Left kidney (tissue), 2 donors: ENCODE data around the gene MTFP1. TPM values are rescaled to one million over a fixed set of nuclear protein-coding genes. Genes with fewer than 3 reads are reported as not detected.
"Not testable (repeated sequence)": the region's sequence is repeated elsewhere in the genome, so short reads cannot be mapped to it uniquely, and the experiment has no call there.

Experiments
- DNase-seq: peaks from one replicate; pipeline ENCODE4 v3.0.0-alpha.2; 2013
- polyA plus RNA-seq: library from polyadenylated mRNA; unstranded; fragments of 120-200 nt; gene quantifications from one replicate; pipeline ENCODE4 v1.2.1, GENCODE V29; 2013; ENCODE audit not compliant: insufficient read length

Gene MTFP1
- polyA plus RNA-seq, 1 donor = 7.8 TPM

DNA sequence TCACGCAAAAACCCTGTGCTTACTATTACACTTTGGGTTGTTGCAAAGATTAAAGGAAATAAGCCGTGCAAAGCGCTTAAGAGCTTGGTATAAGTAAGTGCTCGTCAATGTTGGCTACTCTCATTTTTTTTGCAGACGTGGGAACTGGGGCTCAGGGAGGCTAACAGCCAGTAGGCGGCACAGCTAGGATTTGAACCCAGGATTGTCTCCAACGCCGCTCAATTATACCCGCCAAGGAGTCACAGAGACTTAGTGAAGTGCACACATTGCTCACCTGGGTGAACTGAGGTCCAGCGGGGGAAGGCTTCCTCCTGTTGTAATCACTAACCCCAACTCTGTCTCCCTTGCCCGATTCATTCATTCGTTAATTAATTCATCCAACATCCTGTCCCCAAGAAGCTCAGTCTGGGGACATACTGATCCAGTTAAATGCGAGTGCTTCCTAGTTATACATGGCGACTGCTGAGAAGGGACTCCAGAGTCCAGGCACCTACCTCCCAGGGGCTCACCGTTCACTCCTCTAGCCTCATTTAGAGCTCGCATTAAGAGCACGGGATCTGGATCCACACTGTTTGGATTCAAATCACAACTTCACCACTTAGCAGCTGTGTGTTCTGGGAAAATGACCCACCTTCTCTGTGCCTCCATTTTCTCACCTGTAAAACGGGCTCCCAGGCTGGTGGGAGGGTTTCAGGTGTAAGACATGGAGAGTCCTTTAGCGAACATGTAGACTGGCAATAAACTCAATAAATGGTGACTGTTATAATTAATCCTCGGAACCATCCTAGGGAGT lies 838 bp upstream of the MTFP1 start:
- no peak for DNase-seq

DNA sequence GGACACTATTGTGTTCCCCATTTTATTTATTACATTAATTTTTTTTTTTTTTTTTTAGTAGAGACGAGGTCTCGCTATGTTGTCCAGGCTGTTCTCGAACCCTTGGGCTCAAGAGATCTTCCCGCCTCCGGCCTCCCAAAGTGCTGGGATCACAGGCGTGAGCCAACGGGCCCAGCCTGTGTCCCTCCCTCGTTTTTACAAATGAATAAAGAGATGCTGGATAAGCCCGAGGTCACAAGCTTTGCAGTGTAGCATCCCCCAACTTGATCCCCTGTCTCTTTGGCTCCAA lies 297 bp upstream of the MTFP1 start:
- DNase-seq = no peak

DNA sequence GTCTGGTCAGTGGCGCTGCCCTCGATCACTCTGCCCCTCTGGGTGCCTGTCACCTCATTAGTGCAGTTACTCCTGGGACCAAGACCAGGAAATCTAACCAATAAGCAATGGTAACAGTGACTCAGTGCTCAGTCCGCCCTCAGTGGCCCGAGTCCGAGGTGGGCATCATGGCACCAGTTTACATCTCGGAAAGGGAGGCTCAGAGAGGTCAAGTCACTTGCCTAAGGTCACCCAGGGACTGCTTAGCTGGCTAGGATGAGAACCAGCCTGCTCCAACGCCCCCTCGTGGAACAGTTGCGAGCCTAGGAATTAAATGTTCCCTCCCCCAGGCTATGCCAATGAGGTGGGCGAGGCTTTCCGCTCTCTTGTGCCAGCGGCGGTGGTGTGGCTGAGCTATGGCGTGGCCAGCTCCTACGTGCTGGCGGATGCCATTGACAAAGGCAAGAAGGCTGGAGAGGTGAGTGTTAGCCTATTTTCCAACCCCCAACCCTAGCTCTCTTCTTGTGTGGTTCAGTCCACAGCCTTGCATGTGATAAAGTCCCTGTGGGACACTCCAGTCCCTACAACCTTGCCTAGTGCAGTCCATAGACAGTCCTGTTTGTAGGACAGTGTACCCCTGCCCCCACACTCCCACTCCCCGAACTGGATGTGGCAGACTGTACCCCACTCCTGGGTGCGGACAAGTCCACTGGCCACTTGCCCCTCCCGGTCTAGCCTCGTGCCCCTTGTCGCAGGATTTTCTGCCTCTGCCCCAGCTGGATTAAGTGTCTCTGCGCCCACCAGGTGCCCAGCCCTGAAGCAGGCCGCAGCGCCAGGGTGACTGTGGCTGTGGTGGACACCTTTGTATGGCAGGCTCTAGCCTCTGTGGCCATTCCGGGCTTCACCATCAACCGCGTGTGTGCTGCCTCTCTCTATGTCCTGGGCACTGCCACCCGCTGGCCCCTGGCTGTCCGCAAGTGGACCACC lies 1.1 kb downstream of the MTFP1 start:
- DNase-seq = peak; percentile 86

DNA sequence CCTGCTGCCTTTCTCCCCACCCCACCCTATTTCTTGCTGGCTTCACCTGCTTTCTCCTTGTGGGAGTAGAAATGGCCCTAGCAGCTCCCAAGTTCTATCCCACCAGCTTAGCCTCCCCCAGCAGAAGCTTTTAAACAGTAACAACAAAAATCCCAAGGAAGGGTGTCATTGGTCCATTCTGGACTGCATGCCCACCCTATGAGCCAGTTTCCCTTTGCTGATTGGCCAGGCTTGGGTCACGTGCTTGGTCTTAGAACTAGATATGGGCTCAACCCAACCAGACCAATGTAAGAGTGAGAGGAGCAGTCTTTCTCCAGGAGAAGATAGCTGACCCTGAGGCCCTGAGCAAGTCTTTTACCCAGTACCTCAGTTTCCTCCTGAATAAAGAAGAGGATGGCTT lies 2.3 kb downstream of the MTFP1 start:
- DNase-seq = no peak

DNA sequence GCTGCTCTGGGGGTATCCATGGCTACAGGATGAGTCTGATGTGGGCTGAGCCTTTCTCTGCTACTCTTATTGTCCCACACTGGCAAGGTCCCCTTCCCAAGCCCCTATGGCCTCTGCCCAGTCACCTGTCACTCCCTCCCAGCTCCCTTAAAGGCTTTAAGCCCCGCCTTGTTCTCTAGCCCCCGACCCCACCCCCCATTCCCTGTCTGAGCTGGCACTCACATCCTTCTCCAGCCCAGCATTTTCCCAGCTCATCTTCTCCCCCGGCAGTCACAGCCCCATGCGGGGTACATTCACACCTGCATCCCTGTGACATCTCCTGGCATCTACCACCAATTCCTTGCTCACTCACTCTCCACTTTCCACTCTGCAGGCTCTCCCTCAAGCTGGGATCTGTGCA lies 4.3 kb downstream of the MTFP1 start:
- no peak for DNase-seq

DNA sequence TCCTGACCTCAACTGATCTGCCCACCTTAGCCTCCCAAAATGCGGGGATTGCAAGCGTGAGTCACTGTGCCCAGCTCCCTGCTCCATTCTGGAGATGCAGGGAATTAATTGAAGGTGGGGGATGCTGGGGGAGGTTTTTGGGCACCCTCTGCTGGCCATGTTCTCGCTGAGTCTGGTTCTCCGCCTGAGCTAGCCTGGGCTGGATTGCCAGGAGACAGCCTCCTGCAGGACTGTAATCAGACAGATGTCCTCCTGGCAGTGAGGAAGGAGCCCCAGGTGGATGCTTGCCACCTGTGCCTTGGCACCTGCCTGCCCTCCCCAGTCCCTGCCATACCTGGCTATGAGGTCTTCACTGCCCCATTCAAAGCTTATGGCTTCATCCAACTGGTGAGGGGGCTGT lies 5.4 kb downstream of the MTFP1 start:
- DNase-seq = no peak

DNA sequence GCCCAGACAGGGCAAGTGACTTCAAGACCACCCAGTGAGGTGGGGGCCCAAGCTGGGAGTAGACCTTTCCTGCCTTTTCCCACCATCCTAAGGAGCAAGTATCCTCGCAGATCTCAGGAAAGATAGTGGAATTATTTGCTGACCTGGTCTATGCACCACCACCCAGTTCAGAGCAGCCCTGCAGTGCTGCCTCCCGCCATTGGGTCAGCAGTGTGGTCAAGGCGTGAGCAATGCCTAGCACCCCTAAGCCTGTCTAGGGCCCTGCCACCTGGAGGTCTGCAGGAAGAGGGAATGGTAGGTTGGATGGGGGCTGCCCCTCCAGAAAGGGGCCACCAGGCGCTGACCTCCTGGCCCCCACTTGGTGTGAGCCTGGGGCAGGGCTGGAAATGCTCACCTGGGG lies 6.5 kb downstream of the MTFP1 start:
- no peak for DNase-seq

DNA sequence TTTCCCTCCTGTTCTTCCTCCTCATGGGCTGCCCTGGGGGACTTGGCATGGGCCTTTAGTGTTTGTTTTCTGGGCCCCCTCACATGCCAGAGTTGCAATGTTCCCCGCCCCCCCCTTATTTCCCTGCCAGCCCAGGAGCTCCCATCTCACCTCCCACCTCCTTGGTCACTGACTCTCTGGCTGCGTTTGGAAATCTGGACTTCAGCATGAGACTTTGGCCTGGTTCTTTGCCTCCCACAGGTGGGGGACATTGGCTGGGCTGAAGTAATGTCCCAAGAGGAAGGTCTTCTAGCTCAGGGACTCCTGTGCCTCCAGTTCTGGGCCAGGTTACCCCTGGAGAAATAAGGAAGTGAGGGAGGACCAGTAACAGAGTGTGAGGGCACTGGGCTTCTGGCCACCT lies 7.0 kb downstream of the MTFP1 start:
- DNase-seq = no peak

DNA sequence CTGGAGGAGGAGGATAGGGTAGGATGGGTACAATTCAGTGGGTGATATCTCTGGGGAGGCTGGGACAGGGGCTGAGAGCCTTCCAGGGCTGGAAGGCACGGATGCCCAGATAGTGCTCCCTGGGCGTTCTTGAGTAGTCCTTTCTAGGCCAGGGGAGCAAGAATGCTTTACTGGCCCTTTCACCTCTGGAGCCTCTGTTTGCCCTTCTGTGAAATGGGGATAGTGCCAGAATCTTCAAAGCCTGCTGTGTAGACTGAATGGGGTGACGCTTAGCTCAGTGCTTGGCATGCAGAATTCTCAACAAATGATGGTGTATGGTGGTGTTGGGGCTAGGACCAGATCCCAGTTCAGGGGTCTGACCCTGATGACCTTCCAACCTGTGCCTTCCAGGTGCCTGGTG lies 7.7 kb downstream of the MTFP1 start:
- DNase-seq = no peak

DNA sequence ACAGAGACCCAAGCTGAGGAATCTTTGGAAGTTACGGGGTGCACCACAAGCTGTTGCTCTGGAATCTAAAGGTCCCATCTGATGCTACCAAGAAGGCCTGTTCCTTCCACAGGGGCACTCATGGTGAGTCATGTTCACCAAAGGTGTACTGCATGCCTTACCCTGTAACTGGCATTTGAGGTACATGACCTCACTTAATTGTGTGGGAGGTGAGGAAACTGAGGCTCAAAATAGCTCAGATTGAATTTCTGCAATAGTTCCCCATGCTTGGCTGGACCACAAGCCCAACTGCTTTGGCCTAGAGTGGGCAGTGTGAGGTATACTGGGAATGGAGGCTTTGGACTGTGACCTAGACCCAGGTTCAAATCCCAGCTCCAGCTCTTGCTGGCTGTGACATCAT lies 8.2 kb downstream of the MTFP1 start:
- DNase-seq = no peak

DNA sequence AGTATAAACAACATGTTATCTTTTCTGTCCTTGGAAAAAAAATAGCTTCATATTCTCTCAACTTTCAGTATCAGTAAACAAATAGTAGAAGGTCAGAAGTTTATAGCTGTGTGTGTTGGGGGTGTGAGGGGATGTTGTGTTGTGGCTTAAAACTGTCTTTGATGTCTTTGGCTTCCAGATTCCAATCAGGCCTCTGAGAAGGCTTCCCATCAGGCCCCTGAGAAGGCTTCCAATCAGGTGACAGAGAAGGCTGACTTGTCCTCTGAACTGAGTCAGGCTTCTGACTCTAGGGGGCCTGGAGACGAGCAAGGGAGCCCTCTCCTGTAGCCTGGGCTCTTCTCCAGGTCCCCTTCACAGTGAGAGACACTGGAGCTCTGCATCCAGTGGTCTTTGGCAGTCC lies 9.3 kb downstream of the MTFP1 start:
- DNase-seq = no peak

DNA sequence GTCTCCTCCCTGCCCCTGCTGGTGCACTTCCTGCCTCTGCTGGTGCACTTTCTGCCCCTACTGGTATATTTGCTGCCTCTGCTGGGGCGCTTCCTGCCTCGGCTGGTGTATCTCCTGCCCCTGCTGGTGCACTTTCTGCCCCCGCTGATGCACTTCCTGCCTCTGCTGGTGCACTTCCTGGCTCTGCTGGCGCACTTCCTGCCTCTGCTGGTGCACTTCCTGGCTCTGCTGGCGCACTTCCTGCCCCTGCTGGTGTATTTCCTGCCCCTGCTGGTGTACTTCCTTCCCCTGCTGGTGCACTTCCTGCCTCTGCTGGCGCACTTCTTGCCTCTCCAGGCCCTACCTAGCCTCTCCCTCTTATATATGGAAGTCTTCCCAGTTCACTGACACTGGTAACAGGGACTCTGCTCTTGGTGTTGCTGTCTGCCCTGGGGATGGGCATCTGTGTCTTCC lies 10.1 kb downstream of the MTFP1 start:
- no peak for DNase-seq

DNA sequence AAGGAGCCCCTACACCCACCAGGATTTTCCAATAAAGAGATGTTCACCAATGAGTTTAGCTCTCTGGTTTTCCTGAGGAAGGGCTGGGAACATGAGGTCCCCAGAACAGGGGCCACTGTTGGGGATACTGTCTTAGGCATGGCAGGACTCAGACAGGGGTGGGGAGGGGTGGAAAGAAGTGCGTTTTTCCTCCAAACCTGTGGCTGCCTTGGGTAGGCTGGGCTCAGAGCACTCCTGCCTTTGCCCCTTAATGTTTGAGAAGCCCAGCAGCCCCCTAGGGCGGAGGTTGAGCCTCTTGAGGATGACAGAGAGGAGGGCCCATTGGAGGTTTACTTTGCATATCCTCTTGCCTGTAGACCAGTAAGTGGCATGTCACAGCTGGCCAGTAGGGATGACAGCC lies 10.6 kb downstream of the MTFP1 start:
- DNase-seq = no peak

DNA sequence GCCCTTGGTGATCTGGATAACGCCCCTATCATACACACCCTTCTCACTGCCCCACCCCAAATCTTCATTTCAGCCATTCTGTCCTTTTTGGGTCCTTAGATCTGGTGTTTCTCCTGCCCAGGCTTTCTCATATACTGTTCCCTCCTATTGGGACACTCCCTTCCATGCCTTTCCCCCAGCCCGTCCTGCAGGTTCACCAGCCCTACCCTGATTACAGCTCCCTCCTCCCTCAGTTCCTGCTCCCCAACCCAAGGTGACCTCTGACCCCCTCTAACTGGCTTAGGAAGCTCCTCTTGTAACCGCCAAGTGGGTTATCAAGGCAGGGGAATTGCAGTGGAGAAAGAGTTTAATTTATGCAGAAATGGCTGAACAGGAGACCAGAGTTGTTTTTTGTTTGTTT lies 13.0 kb downstream of the MTFP1 start:
- DNase-seq = no peak

DNA sequence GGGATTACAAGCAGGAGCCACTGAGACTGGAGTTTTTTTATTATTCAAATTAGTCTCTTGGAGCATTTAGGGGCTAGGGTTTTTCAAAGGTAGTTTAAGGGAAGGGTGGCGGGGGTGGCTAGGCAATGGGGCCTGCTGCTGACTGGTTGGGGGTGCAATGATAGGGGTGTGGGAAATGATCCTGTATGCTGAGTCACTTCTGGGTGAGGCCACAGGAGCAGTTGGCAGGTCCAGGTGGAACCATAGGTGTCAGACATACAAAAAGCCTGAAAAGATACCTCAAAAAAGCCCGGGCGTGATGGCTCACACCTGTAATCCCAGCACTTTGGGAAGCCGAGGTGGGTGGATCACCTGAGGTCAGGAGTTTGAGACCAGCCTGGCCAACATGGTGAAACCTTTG lies 13.7 kb downstream of the MTFP1 start:
- no peak for DNase-seq

DNA sequence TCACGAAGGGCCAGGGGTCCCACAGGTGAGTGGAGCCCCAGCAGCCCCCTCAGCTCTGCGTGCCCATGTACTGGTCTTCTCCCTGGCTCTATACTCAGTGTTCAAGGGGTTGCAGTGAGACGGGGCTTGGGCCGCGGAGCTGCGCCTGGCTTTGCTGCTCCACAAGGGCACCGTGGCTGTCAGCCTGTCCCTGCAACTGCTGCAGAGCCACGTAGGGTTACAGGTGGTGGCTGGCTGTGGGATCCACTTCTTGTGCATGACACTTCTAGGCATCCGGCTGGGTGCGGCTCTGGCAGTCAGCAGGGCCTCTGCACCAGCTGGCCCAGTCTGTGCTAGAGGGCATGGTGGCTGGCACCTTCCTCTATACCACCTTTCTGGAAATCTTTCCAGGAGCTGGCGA lies 14.3 kb downstream of the MTFP1 start:
- no peak for DNase-seq

DNA sequence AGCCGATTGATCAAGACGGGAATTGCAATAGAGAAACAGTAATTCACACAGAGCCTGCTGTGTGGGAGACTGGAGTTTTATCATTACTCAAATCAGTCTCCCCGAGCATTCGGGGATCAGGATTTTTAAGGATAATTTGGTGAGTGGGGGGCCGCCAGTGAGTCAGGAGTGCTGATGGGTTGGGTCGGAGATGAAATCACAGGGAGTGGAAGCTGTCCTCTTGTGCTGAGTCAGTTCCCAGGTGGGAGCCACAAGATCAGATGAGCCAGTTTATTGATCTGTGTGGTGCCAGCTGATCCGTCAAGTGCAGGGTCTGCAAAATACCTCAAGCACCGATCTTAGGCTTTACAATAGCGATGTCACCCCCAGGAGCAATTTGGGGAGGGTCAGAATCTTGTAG lies 15.5 kb downstream of the MTFP1 start:
- DNase-seq = no peak

DNA sequence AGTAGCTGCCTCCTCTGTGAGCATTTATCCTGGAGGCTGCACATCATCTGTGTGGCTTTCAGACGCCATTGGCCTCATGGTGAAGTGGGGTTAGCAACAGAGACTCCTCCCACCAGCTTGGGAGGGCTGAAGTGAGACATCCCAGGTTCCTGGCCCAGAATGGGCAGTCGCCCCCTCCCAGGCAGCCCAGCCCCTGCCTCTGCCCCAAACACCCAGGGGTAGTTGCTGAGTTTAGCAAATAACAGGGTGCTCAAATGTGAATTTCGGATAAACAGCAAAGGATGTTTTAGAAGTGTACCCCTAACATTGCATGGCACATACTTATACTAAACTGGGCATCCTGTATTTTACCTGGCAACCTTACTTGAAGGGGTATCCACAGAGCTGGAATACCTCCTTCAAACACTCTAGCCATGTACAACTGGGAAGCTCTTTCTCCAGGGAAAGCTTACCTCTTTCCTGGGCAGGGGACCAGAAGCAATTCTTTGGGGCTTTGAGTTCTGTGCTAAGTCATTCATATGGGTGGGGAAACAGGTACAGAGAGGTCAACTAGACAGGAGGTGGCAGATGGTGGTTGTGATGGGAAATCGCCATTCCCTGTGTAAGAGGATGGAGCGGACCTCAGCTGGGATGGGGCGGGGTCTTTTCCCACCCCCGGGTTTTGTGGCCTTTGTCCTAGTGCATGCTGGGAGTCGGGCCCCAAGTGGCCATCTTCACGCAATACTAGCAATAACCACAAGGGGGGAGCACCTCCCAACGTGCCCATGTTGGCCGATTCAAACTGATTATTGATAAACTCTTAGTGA lies 19.3 kb downstream of the MTFP1 start:
- peak; percentile 51 for DNase-seq

DNA sequence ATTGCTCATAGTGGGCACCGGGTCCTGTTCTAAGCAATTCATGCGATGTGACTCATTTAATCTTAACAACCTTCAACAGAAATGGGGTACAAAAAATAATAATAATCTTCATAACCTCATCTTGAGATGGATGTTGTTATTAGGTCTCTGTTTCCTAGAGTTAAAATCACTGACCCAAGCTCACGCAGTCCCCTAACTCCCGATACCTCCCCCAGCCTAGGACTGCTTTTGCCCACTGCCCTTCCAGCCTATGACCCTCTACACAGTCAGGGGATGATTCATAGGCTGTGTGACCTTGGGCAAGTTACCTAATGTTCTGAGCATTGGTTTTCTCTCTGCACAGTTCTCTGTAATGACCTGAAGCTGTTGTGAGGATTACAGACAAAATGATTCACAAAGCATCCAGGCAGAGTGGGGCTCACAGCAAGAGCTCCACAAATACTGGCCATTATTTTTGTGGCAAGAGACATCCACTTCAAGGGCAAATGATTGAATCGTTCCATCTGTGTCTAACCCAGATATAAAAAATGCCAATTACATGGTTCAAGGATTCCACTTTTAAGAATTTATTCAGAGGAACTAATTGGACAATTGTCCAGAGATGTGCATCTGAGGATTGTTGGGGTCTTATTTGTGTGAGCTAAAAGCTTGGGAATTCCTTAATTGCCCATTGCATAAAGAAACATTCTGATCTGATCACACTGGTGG lies 20.0 kb downstream of the MTFP1 start:
- DNase-seq = no peak

DNA sequence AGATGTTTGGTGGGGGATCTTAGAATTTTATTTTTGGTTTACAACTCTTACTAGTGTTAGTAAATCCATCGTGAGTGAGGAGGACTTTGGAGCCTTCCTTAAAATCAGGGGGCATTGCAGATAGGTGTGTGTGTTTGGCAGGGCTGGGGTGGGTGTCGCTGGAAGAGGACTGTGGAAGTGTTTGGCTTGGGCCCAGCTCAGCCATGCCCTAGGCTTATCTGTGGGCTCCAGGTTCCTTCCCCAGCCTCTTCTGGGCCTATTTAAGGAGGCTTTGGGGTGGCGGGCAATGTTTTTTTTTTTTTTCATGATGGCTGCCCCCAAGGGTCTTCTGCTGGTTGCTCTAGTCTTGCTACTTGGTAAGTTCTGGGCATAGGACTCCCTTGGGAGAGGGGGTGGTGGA lies 22.1 kb downstream of the MTFP1 start:
- no peak for DNase-seq

DNA sequence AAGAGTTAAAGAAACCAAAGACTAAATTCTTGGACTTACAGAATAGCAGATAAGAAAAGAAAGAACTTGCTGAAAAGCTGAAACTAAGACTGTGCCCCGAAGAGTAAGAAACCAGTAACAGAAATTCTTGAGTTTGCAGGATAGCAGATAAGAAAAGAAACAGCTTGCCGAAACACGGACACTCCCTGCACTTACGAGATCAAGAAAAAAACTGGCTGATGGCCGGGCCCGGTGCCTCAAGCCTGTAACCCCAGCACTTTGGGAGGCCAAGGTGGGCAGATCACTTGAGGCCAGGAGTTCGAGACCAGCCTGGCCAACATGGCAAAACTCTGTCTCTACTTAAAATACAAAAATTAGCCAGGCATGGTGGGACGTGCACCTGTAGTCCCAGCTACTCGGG lies 25.9 kb downstream of the MTFP1 start:
- not testable (repeated sequence) for DNase-seq

DNA sequence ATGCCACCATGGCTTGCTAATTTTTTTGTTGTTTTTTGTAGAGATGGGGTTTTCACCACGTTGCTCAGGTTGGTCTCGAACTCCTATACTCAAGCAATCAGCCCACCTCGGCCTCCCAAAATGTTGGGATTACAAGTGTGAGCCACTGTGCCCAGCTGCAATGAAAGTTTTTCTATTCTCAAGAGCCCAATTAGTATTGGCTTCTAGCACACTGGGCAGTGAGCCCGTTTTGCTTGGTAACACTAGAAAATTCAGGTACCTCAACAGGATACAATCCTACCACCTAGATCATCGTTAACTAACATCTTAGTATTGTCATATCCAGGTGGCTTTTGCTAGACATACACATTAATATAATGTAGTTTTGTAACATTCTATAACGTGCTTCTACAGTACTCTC lies 27.3 kb downstream of the MTFP1 start:
- no peak for DNase-seq
